Mononuclear cell (primary cell): ENCODE results near the gene OSMR. TPM values are rescaled to one million over a fixed set of nuclear protein-coding genes. Genes with fewer than 3 reads are reported as not detected.

Source experiments
- H3K27me3 ChIP-seq: 2 replicates; pipeline ENCODE4 v1.6.0; 2011; ENCODE audit warnings: low read length, control low read depth; ENCODE audit not compliant: insufficient read depth
- H3K4me1 ChIP-seq: 2 replicates; pipeline ENCODE4 v1.5.1; 2011; ENCODE audit warnings: mild to moderate bottlenecking, low read length, control low read depth; ENCODE audit not compliant: insufficient read depth
- H3K4me3 ChIP-seq: 2 replicates; pipeline ENCODE4 v1.5.1; 2011; ENCODE audit warnings: mild to moderate bottlenecking, low read length, moderate library complexity
- H3K9me3 ChIP-seq: 2 replicates; pipeline ENCODE4 v1.5.1; 2011; ENCODE audit warnings: low read depth, mild to moderate bottlenecking, control low read depth, low read length
- total RNA-seq: library from RNA; depleted of rRNA; stranded (reverse); fragments of >200 nt; gene quantifications from one replicate; pipeline ENCODE4 v1.2.3, GENCODE V29; 2012

The OSMR gene
- total RNA-seq, 1 donor: not detected

DNA sequence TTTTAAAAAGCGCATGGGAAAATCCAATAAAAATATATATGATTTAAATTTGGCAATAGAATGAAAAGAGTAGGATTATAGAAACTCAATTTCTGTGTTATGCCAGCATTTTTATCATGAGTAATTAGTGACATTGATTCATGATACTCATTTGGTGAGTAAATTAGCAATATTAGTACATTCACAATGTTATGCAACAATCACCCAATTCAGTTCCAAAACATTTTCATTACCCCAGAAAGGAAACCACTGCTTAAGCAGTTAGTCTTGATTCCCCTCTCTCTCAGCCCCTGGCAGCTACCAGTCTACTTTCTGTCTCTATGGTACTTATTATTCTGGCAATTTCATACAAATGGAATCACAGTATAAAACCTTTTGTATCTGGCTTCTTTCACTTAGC is 27.0 kb downstream of the OSMR start:
- Histone ChIP-seq H3K4me3 (no peak overlapping the region), H3K9me3 (no peaks in the 10 kb centered on the region), H3K27me3 (peaks cover 6% of the 10 kb centered on the region), H3K4me1 (no peaks in the 10 kb centered on the region)

DNA sequence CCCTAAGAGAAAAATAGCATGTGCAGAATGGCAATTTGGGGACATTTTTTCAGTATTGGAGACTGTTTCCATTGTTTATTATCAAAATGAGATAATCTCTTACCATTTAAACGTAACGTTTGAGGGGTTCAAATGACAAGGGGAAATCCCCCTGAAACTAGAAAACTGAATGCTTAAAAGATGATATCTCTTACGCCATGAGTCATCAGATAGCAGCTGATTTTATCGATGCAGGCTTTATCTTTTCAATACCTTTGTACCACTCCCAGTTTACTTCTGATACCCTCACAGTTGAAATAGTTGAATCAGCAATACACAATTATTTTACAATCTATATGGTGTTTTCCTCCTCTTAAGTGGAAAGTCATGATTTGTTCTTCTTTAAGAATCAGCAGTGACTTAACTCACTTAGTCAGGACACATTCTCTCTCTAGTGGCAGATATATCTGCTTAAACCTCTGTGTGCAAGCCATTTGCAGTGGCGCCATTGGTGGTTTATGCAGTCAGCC is 29.2 kb downstream of the OSMR start:
- Histone ChIP-seq H3K4me3 (no peak overlapping the region), H3K4me1 (no peaks in the 10 kb centered on the region), H3K27me3 (peaks cover 9% of the 10 kb centered on the region), H3K9me3 (no peaks in the 10 kb centered on the region)

DNA sequence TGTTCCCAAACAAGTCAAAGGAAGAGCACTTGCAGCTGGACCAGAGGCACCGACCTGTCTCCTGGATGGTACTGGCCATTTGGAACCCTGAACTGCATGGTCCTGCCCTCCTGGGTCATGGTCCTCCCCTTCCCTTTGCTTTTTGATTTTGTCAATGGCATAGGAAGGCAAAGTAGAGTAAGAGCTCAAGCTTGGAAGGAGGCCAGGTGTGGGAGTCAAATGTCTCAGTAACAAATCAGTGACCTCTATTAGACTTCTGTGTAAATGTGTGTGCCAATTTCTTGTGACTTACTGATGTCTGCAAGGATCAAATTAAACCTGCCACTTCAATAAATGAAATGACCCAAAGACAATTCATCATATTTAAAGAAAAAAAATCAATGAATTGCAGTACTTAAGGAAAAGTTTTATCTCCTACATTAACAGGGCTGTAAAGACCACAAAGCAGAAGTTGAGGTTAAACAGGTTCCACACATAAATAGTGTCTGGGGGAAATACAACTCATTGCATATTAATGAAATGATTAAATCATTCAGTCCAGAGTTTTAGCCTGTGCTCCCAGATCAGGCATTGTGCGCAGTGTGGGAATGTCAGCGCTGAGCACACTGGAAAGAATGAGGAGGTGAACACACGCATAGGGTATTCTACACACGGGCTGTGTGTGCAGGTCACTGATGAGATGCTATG is 32.7 kb downstream of the OSMR start:
- H3K4me1 ChIP-seq: no peaks in the 10 kb centered on the region
- H3K4me3 ChIP-seq: no peak overlapping the region
- H3K9me3 ChIP-seq: no peaks in the 10 kb centered on the region
- H3K27me3 ChIP-seq: peaks cover 9% of the 10 kb centered on the region

DNA sequence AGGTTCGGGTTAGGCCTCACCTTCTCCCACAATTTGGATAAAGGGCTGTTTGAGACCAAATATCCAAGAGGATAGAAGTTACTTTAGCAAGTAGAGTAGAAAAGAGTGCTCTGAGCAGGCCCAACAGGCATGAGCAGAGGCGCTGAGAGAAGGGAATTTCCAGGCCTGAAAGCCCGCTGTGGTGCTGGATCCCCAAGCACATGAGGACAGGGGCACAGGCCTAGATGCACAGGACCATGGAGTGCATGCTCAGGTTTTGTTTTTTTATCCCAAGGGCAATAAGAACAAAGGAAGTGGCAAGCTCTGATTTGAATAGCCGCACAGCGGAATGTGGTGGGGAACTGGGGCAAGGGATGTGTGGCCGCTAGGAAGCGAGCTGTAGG is 33.3 kb downstream of the OSMR start:
- H3K4me1 ChIP-seq: no peaks in the 10 kb centered on the region
- H3K4me3 ChIP-seq: no peak overlapping the region
- H3K9me3 ChIP-seq: no peaks in the 10 kb centered on the region
- peaks cover 9% of the 10 kb centered on the region for H3K27me3 ChIP-seq

DNA sequence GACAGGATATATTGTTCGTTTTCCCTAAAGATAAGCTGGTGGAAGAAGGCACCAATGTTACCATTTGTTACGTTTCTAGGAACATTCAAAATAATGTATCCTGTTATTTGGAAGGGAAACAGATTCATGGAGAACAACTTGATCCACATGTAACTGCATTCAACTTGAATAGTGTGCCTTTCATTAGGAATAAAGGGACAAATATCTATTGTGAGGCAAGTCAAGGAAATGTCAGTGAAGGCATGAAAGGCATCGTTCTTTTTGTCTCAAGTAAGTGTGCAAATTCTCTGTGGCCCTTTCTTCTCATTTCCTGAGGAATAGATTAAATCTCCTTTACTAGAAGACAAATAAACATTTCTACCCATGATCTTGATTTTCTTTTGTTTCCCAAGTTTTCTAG is 38.0 kb downstream of the OSMR start:
- no peaks in the 10 kb centered on the region for H3K27me3 ChIP-seq
- H3K4me3 ChIP-seq: no peak overlapping the region
- H3K9me3 ChIP-seq: no peaks in the 10 kb centered on the region
- no peaks in the 10 kb centered on the region for H3K4me1 ChIP-seq

DNA sequence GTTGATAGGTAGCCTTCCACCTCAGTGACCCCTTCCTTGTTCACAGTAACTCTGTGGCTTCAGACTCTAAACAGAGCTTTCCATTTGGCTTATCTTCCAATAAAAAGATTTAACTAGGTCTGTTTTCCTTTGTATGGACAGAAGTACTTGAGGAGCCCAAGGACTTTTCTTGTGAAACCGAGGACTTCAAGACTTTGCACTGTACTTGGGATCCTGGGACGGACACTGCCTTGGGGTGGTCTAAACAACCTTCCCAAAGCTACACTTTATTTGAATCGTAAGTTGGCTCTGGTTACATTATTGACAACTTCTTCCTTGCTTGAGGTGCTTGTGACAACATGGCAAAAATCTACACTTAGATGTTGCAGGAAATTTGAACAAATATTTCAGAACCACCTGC is 39.4 kb downstream of the OSMR start:
- Histone ChIP-seq H3K27me3 (no peaks in the 10 kb centered on the region), H3K4me1 (no peaks in the 10 kb centered on the region), H3K4me3 (no peak overlapping the region), H3K9me3 (no peaks in the 10 kb centered on the region)

DNA sequence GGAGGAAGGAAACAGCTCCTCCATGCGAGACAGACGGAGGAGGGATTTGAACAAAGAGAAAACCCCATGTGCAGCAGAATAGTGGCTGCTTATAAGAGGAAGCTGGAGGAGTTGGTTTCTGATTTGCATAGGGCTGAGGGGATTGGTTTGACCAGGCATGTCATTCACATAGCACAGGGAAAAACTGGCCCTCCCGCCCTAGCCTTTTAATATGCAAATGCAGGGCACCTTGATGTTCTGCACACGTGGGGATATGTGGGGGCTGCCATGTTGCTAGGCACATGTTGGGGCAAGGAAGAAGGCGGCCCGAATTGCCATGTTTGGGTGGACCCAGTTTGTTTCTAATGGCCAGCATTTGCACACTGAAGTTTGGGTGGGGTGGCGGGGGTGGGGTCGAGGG is 42.2 kb downstream of the OSMR start:
- H3K9me3 ChIP-seq: no peaks in the 10 kb centered on the region
- no peaks in the 10 kb centered on the region for H3K27me3 ChIP-seq
- no peaks in the 10 kb centered on the region for H3K4me1 ChIP-seq
- H3K4me3 ChIP-seq: no peak overlapping the region

DNA sequence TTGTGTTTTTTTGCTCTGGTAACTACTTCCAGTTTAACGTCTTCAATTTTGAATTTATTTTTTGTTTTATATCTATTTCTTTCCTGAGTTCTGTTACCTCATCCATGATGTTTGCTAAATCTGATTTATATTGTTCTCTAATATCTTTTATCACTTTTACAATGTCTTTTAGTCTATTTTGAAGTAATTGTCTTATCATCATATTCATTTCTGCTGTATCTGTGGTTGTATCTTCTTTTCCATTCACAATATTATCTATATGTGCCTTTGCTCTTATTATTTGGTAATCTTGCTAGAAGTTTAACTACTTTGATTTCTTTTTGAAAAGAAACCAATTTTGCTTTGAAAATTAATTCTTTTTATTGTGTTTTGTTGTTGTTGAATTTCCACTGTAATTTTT is 43.6 kb downstream of the OSMR start:
- H3K4me1 ChIP-seq: no peaks in the 10 kb centered on the region
- no peaks in the 10 kb centered on the region for H3K9me3 ChIP-seq
- H3K27me3 ChIP-seq: no peaks in the 10 kb centered on the region
- no peak overlapping the region for H3K4me3 ChIP-seq

- H3K4me3 ChIP-seq: no peak overlapping the region
Observed at GRCh38 chr5:38891563-38891962, 45.8 kb downstream of the OSMR start.

DNA sequence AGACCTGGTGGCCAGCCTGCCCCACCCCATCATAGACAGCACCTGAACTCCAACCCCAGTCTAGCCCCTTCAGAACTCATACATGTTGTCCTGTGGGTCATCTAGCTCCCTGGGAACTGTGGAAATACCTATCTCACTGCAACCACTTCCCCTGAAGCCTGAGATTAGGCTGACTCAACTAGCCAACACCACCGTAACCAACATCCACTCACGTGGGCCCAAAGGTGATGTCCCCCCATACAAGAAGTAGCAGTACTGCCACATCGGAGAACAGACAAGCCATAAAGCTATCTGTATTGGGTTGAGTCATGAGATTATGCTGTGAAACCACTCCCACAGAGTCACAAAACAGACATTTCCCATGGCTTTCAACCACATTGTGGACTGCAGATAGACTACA is 46.6 kb downstream of the OSMR start:
- Histone ChIP-seq H3K4me3 (no peak overlapping the region), H3K9me3 (peaks cover 12% of the 10 kb centered on the region), H3K27me3 (peaks cover 3% of the 10 kb centered on the region), H3K4me1 (no peaks in the 10 kb centered on the region)

More at GRCh38 chr5:38891563-38891962, 45.8 kb downstream of the OSMR start:
- H3K27me3 ChIP-seq: no peaks in the 10 kb centered on the region
- H3K9me3 ChIP-seq: peaks cover 10% of the 10 kb centered on the region
- no peaks in the 10 kb centered on the region for H3K4me1 ChIP-seq

- Histone ChIP-seq H3K9me3 (peaks cover 12% of the 10 kb centered on the region), H3K27me3 (peaks cover 7% of the 10 kb centered on the region), H3K4me3 (no peak overlapping the region), H3K4me1 (no peaks in the 10 kb centered on the region)
Observed at GRCh38 chr5:38896760-38897159, 50.9 kb downstream of the OSMR start.

DNA sequence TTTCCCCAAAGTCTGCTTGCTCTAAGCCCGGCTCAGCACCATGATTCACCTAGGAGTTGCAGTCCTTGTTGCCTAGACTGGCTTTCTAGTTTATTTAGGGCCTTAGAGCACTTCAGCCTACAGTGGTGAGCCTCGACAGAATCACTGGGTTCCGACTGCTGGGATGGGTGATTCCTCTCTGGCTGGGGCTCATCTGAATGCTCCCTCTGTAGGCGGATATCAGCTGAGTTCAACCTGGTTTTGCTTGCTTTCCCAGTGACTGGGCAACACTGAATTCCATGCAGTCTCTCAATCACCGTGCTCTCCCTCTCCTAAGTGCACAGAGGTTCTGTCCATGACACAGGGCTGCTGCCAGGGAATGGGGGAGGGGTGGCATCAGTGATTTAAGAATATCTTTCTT is 54.1 kb downstream of the OSMR start:
- Histone ChIP-seq H3K27me3 (peaks cover 7% of the 10 kb centered on the region), H3K9me3 (peaks cover 12% of the 10 kb centered on the region), H3K4me3 (no peak overlapping the region), H3K4me1 (no peaks in the 10 kb centered on the region)

GRCh38 chr5:38905516-38905915 is 59.7 kb downstream of the OSMR start:
- no peaks in the 10 kb centered on the region for H3K27me3 ChIP-seq
- H3K4me1 ChIP-seq: no peaks in the 10 kb centered on the region
- peaks cover 8% of the 10 kb centered on the region for H3K9me3 ChIP-seq
- H3K4me3 ChIP-seq: no peak overlapping the region

GRCh38 chr5:38906503-38906902 is 60.7 kb downstream of the OSMR start:
- no peak overlapping the region for H3K4me3 ChIP-seq
- H3K4me1 ChIP-seq: no peaks in the 10 kb centered on the region
- H3K27me3 ChIP-seq: no peaks in the 10 kb centered on the region
- H3K9me3 ChIP-seq: peaks cover 8% of the 10 kb centered on the region

DNA sequence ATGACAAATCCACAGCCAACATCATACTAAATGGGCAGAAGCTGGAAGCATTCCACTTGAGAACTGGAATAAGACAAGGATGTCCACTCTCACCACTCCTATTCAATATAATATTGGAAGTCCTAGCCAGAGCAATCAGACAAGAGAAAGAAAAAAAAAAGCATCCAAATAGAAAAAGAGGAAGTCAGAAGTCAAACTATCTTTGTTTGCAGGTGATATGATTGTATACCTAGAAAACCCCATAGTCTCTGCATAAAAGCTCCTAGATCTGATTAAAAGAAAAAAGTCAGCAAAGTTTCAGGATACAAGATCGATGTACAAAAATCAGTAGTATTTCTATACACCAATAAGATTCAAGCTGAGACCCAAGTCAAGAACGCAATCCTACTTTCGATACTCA is 66.1 kb downstream of the OSMR start:
- Histone ChIP-seq H3K4me3 (no peak overlapping the region), H3K9me3 (peaks cover 8% of the 10 kb centered on the region), H3K4me1 (no peaks in the 10 kb centered on the region), H3K27me3 (no peaks in the 10 kb centered on the region)

GRCh38 chr5:38913714-38914113 is 67.9 kb downstream of the OSMR start:
- peaks cover 5% of the 10 kb centered on the region for H3K27me3 ChIP-seq
- no peak overlapping the region for H3K4me3 ChIP-seq
- H3K4me1 ChIP-seq: no peaks in the 10 kb centered on the region
- peaks cover 8% of the 10 kb centered on the region for H3K9me3 ChIP-seq
